ENCODE measurements around the gene DNAJC15. TPM values are rescaled to one million over a fixed set of nuclear protein-coding genes. Genes with fewer than 3 reads are reported as not detected.

Gene DNAJC15
- total and polyA plus RNA-seq, 11 donors, result 12.8 to 39.2 (median 25.9) TPM

GRCh38 chr13:43123856-43124255 is 100.5 kb downstream of the DNAJC15 start:
- ATAC-seq (no peak), DNase-seq (no peak)
- Histone ChIP-seq H3K4me1 (peaks cover 0 to 17% (median 10%) of the 10 kb centered on the region in 12 donors), H3K27me3 (no peaks in the 10 kb centered on the region), H3K4me3 (no peak overlapping the region), H3K27ac (no peak overlapping the region), H3K9me3 (no peaks in the 10 kb centered on the region), H3K36me3 (no peaks in the 10 kb centered on the region)
- 77 to 87% (median 82%) methylated on average over 6 of the region's 6 CpGs for WGBS, 4 donors
- TF ChIP-seq POLR2A (IDR thresholded peaks at IDR 0.05) (no peak), CTCF (IDR thresholded peaks at IDR 0.05) (no peak)
- intact Hi-C loops (cut with DNase I), result no loop called here

- Histone ChIP-seq H3K27ac (no peak overlapping the region), H3K4me1 (peaks cover 0 to 21% (median 10%) of the 10 kb centered on the region in 12 donors), H3K27me3 (no peaks in the 10 kb centered on the region), H3K36me3 (no peaks in the 10 kb centered on the region), H3K9me3 (no peaks in the 10 kb centered on the region), H3K4me3 (no peak overlapping the region)
- ATAC-seq, result no peak
- DNase-seq, result no peak
- intact Hi-C loops (cut with DNase I), result no loop called here
- TF ChIP-seq CTCF (IDR thresholded peaks at IDR 0.05) (no peak), POLR2A (IDR thresholded peaks at IDR 0.05) (no peak)
- WGBS, 4 donors, result 83 to 93% (median 88%) methylated on average over 8 of the region's 8 CpGs
Observed at GRCh38 chr13:43124490-43124889, 101.1 kb downstream of the DNAJC15 start.

GRCh38 chr13:43126420-43126819 is 103.0 kb downstream of the DNAJC15 start:
- no peak for ATAC-seq
- DNase-seq, result no peak
- Histone ChIP-seq H3K27ac (no peak overlapping the region), H3K4me3 (no peak overlapping the region), H3K27me3 (no peaks in the 10 kb centered on the region), H3K36me3 (no peaks in the 10 kb centered on the region), H3K9me3 (no peaks in the 10 kb centered on the region), H3K4me1 (peaks cover 0 to 24% (median 10%) of the 10 kb centered on the region in 12 donors)
- 35 to 63% (median 49%) methylated on average over 4 of the region's 4 CpGs for WGBS, 4 donors
- intact Hi-C loops (cut with DNase I), result loop anchor here in 1 of 10 donors (5.0 kb wide), 1 partner anchor 39 kb away; no protein-coding TSS in a partner anchor
- TF ChIP-seq CTCF (IDR thresholded peaks at IDR 0.05) (no peak), POLR2A (IDR thresholded peaks at IDR 0.05) (no peak)

- H3K4me3 ChIP-seq, result peak overlapping the region in 1 of 12 donors; percentile 15
- H3K27ac ChIP-seq, result peak overlapping the region in 10 of 12 donors; percentile 7 to 69 (median 60)
- peaks cover 0 to 24% (median 10%) of the 10 kb centered on the region in 12 donors for H3K4me1 ChIP-seq
- DNase-seq, result peak in 1 of 5 donors; percentile 31
- intact Hi-C loops (cut with DNase I), result loop anchor here in 1 of 10 donors (5.0 kb wide), 1 partner anchor 40 kb away; no protein-coding TSS in a partner anchor
- WGBS, 4 donors, result 39 to 42% (median 42%) methylated on average over 9 of the region's 9 CpGs
- H3K36me3 ChIP-seq, result no peaks in the 10 kb centered on the region
- no peaks in the 10 kb centered on the region for H3K9me3 ChIP-seq
- TF ChIP-seq POLR2A (IDR thresholded peaks at IDR 0.05) (no peak), CTCF (IDR thresholded peaks at IDR 0.05) (no peak)
- no peaks in the 10 kb centered on the region for H3K27me3 ChIP-seq
- peak; percentile 30 to 71 (median 58) for ATAC-seq
Observed at GRCh38 chr13:43127103-43127798, 103.9 kb downstream of the DNAJC15 start.

Measured in heart left ventricle (tissue), 16 donors.